Islet of Langerhans (tissue), 1 donor: ENCODE data around the gene TRIM54.
"Not testable (repeated sequence)": the region's sequence is repeated elsewhere in the genome, so short reads cannot be mapped to it uniquely, and the experiment has no call there.

Experiments
- FAIRE-seq: peaks from one replicate; lab custom pipeline; 2011; peaks lifted over from hg19 to GRCh38; lab: Jason Lieb, UNC

The TRIM54 gene

GRCh38 chr2:27313882-27314645, 31.8 kb downstream of the TRIM54 start:
- no peak for FAIRE-seq

DNA sequence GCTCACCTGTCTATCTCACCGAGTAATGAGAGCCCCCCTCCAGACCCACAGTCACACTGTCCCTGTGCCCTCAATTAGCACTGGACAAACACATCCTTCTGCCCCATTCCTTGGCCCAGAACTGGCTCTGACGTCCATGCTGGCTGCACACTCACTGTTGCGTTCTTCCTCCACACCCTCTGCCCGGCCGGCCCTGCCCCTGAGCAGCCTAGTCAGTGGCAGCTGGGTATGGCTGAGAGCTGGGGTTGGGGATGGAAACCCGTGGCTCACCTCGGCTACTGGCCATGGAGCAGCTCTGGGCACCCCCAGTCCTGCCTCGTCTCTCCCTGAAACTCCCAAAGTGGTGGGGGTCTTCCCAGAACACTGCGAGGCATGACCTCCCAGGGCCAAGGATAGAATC, 32.5 kb downstream of the TRIM54 start:
- FAIRE-seq, result no peak

GRCh38 chr2:27315122-27315521, 32.9 kb downstream of the TRIM54 start:
- no peak for FAIRE-seq

DNA sequence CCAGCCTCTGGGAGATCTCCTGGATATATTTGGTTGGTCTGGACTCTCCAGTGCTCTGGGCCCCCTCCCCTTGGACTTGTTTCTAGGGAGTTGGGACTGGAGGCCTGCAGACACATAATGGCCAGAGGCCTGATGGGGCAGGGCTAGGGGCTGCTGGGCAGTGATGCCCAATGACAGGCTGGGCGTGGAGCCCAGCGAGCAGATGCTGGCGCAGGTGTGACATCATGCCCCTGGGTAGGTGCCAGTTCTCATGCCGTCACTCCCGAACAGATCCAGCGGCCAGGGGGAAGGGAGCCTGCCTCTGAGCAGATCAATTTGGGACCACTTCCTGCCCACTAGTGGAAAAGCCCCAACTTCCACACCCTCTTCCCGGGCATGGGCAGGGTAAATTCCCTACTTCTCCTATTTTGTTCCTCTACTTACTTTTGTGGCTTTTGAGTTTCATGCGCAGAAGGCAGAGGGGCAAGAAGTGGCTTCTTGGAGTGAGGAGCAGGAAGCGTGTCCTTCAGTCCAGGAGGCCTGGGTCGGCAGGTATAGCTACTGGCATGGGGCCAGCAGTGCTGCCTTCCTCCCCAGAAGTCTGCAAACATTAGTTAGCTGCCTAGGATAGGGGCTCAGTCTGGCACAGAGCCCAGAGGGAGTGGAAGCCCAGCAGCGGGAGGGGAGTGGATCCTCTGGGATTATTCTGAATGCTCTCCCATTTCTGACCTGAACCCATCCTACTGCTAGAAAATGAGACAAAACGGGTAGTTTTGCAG, 34.6 kb downstream of the TRIM54 start:
- no peak for FAIRE-seq

DNA sequence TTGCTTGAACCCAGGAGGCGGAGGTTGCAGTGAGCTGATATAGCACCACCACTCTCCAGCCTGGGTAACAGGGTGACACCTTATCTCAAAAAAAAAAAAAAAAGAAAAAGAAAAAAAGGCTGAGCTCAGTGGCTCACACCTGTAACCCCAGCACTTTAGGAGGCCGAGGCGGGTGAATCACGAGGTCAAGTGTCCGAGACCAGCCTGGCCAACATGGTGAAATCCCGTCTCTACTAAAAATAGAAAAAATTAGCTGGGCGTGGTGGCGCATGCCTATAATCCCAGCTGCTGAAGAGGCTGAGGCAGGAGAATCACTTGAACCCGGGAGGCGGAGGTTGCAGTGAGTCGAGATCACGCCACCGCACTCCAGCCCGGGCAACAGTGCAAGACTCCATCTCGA, 37.6 kb downstream of the TRIM54 start:
- not testable (repeated sequence) for FAIRE-seq

DNA sequence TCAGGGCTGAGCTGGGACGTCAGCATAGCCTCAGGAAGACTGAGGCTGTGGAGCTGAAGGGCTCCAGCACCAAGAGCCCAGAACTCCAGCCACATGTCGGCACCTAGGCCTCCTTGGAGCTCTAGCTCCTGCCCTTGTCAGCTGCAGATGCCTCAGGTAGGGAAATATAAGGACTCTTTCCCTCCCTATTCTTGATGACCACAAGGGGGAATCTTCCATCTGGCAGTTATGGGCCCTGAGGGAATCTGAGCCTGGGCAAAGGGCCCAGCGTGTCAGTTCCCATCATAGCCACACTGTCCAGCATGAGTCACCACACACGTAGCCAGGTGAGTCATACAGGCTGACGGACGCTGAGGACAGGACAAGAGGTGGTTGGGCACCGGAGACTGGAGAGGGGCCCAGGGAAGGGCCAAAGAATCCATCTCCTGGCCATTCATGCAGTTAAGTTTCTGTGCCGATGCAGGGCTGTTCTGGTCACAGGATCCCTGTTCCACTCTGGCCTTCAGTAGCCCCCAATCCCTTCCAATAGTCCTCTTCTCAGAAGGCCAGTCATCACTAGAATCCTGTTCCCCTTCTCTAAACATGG, 38.8 kb downstream of the TRIM54 start:
- no peak for FAIRE-seq

- FAIRE-seq, result no peak
These were observed 40.1 kb downstream of the TRIM54 start for GRCh38 chr2:27322301-27322765.

- no peak for FAIRE-seq
These were observed 40.8 kb downstream of the TRIM54 start, which contains the start of gene MPV17 for GRCh38 chr2:27322766-27323595. TSS of gene MPV17 (minus strand) at chr2:27323097. CDS start at chr2:27322517, 580 bp downstream.

GRCh38 chr2:27323596-27324285, 41.5 kb downstream of the TRIM54 start:
- FAIRE-seq, result no peak

DNA sequence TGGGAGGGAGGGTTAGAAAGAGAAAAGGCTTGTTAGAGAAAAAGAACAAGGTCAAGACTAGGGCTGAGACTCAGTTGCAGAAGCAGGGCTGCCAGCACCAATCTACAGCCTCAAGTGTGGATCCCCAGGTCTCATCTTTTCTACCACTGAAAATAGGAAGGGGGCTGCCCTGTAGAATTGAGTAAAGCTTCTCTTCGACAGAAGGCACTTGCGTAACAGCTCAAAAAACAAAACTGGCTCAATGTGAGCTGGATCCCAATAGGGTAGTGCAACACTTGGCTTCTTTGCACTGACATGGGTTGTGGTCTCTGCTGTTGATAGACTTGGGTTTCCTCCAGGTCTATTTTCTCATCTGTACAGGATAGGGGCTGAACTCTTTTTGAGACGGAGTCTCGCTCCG, 42.5 kb downstream of the TRIM54 start:
- FAIRE-seq, result no peak

DNA sequence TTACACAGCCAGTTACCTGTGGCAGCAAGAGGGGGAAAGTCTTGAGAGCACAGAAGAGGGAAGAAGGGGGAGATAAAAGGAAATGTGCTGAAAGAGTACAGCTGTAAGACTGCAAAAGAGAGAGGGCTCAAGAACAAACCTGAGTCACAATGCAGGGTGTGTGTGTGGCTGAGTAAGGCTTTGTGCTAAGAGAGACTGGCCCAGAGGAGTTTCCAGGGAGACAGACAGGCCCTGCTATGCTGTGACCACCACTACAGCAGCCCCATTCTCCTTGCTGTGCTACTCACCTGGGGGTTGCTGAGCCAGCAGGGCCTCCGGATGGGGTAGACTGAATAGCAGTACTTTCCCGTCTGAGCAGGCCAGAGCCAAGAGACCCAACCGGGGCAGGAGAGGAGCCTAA, 53.1 kb downstream of the TRIM54 start:
- no peak for FAIRE-seq

GRCh38 chr2:27336173-27336572, 53.9 kb downstream of the TRIM54 start:
- no peak for FAIRE-seq

DNA sequence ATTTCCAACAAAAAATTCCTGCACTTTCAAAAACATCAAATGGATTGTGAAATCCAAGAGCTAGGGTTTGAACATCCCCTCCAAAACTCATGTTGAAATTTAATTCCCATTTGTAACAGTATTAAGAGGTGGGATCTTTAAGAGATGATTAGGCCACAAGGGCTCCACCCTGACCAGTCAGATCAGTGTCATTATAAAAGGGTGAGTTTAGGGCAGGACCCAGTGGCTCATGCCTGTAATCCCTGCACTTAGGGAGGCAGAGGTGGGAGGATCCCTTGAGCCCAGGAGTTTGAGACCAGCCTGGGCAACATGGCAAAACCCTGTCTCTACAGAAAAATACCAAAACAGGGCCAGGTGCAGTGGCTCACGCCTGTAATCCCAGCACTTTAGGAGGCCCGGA, 65.4 kb downstream of the TRIM54 start:
- FAIRE-seq, result no peak

- FAIRE-seq, result no peak
These were observed 68.0 kb downstream of the TRIM54 start for GRCh38 chr2:27350106-27350693.

DNA sequence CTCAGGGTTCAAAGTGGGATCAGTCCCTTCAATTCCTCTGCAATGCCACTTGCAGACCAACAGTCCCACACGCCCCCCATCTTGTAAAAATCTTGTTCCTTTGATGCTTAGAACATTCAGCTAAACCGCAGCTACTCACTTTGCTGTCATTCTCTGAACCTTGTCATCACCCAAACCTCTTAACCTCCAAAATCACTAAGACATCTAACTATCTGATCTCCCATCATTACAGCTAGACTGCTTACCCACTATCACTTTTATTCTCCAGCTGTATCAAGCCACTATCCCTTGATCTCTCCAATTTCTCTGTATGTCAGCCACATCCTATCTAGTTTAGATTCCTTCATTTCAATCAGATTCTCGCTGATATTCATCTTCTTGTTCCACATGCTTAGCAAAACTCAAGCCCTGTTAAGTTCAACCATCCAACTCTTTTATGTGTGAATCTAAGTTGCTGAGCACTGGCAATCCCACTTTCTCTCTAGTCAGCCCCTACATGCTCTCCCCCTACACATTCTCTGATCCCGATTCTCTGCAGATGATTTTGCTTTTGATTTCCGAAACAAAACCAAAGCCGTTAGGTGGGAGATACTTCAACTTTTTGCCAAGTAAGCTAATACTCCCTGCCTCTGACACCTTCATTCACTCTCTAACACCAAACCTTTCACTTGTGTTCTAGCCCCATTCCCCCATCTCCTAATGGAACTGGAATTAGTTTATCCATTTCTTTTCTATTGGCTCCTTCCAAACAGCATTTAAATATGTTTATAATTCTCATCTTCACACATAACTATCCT, 69.8 kb downstream of the TRIM54 start:
- no peak for FAIRE-seq

- FAIRE-seq, result not testable (repeated sequence)
These were observed 71.1 kb downstream of the TRIM54 start for GRCh38 chr2:27353386-27353761.

- no peak for FAIRE-seq
These were observed 71.8 kb downstream of the TRIM54 start for GRCh38 chr2:27353762-27354596.

DNA sequence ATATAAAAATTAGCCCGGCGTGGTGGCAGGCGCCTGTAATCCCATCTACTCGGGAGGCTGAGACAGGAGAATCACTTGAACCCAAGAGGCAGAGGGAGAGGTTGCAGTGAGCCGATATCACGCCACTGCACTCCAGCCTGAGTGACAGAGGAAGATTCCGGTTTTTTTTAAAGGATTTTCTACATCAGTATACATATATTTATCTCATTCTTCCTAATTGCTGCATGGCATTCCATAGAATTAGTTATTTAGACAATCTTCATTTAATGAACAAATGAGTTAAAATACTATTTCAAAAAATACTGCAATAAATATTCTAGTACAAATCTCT, 72.3 kb downstream of the TRIM54 start:
- no peak for FAIRE-seq

- FAIRE-seq, result no peak
These were observed 73.8 kb downstream of the TRIM54 start for GRCh38 chr2:27356056-27356381.
